ENCODE measurements around the gene ZNF691.
"Not testable (repeated sequence)": the region's sequence is repeated elsewhere in the genome, so short reads cannot be mapped to it uniquely, and the experiment has no call there.

ZNF691 gene

GRCh38 chr1:42846257-42847110, at the start of gene ZNF691:
TSS of gene ZNF691 (plus strand) at chr1:42846613. CDS start at chr1:42849659, 3,046 bp downstream.
- peak; percentile 96 to 99 for DNase-seq

- no peak for DNase-seq
Measured at GRCh38 chr1:42797414-42797813, 49.0 kb upstream of the ZNF691 start.

GRCh38 chr1:42797979-42798378, 48.4 kb upstream of the ZNF691 start:
- DNase-seq = no peak

GRCh38 chr1:42801832-42802473, 44.5 kb upstream of the ZNF691 start:
- DNase-seq = no peak

- no peak for DNase-seq
Measured at GRCh38 chr1:42806171-42806570, 40.2 kb upstream of the ZNF691 start.

- no peak for DNase-seq
Measured at GRCh38 chr1:42806593-42806992, 39.8 kb upstream of the ZNF691 start.

GRCh38 chr1:42807056-42807668, 39.3 kb upstream of the ZNF691 start:
- DNase-seq = no peak

- not testable (repeated sequence) for DNase-seq
Measured at GRCh38 chr1:42814815-42815214, 31.6 kb upstream of the ZNF691 start.

GRCh38 chr1:42815941-42816584, 30.4 kb upstream of the ZNF691 start:
- DNase-seq = no peak

- peak; percentile 91 to 96 for DNase-seq
Measured at GRCh38 chr1:42816585-42817439, 29.6 kb upstream of the ZNF691 start, which contains the start of the genes ERMAP and SVBP. TSS of gene ERMAP (plus strand) at chr1:42817122. CDS start at chr1:42830449, 13,327 bp downstream. TSS of gene SVBP (minus strand) at chr1:42817397. CDS start at chr1:42816544, 853 bp downstream.

- no peak for DNase-seq
Measured at GRCh38 chr1:42817440-42817767, 29.0 kb upstream of the ZNF691 start.

GRCh38 chr1:42817976-42818375, 28.4 kb upstream of the ZNF691 start:
- DNase-seq = no peak

- DNase-seq = no peak
Measured at GRCh38 chr1:42820813-42821212, 25.6 kb upstream of the ZNF691 start.

GRCh38 chr1:42821690-42822089, 24.7 kb upstream of the ZNF691 start:
- DNase-seq = no peak

GRCh38 chr1:42822800-42823392, 23.5 kb upstream of the ZNF691 start:
- DNase-seq = no peak

- DNase-seq = no peak
Measured at GRCh38 chr1:42824481-42825035, 21.9 kb upstream of the ZNF691 start.

- no peak for DNase-seq
Measured at GRCh38 chr1:42825036-42825851, 21.2 kb upstream of the ZNF691 start.

- no peak for DNase-seq
Measured at GRCh38 chr1:42830631-42831030, 15.8 kb upstream of the ZNF691 start.

GRCh38 chr1:42831273-42831672, 15.1 kb upstream of the ZNF691 start:
- no peak for DNase-seq

- no peak for DNase-seq
Measured at GRCh38 chr1:42832641-42833240, 13.7 kb upstream of the ZNF691 start.

Measured in NCI-H446 (cell line).